ENCODE data around the gene ARHGAP35.
"Not testable (repeated sequence)": the region's sequence is repeated elsewhere in the genome, so short reads cannot be mapped to it uniquely, and the experiment has no call there.

The ARHGAP35 gene

GRCh38 chr19:46860846-46861690, at the start of gene ARHGAP35:
Gene ARHGAP35 (plus strand): TSS chr19:46860997. CDS start chr19:46918676, 57,679 bp downstream.
- peak; percentile 72 for DNase-seq (ENCODE audit: low read depth)

GRCh38 chr19:46812977-46813838, 47.6 kb upstream of the ARHGAP35 start:
- no peak for DNase-seq (ENCODE audit: low read depth)

GRCh38 chr19:46813839-46814358, 46.9 kb upstream of the ARHGAP35 start:
- no peak for DNase-seq (ENCODE audit: low read depth)

- DNase-seq (ENCODE audit: low read depth): no peak
These were observed 44.8 kb upstream of the ARHGAP35 start for GRCh38 chr19:46815833-46816627.

GRCh38 chr19:46818812-46819211, 42.0 kb upstream of the ARHGAP35 start:
- DNase-seq (ENCODE audit: low read depth): no peak

GRCh38 chr19:46821512-46822409, 39.0 kb upstream of the ARHGAP35 start:
- DNase-seq (ENCODE audit: low read depth): peak; percentile 26

- not testable (repeated sequence) for DNase-seq (ENCODE audit: low read depth)
These were observed 38.4 kb upstream of the ARHGAP35 start for GRCh38 chr19:46822410-46822787.

- DNase-seq (ENCODE audit: low read depth): no peak
These were observed 37.7 kb upstream of the ARHGAP35 start for GRCh38 chr19:46823049-46823448.

- no peak for DNase-seq (ENCODE audit: low read depth)
These were observed 35.7 kb upstream of the ARHGAP35 start for GRCh38 chr19:46824890-46825730.

GRCh38 chr19:46825731-46826055, 35.1 kb upstream of the ARHGAP35 start:
- no peak for DNase-seq (ENCODE audit: low read depth)

- DNase-seq (ENCODE audit: low read depth): peak; percentile 74
These were observed 32.3 kb upstream of the ARHGAP35 start for GRCh38 chr19:46828484-46828883.

- DNase-seq (ENCODE audit: low read depth): no peak
These were observed 29.9 kb upstream of the ARHGAP35 start for GRCh38 chr19:46830864-46831263.

GRCh38 chr19:46834121-46834520, 26.7 kb upstream of the ARHGAP35 start:
- DNase-seq (ENCODE audit: low read depth): no peak

- no peak for DNase-seq (ENCODE audit: low read depth)
These were observed 25.8 kb upstream of the ARHGAP35 start for GRCh38 chr19:46834984-46835383.

- DNase-seq (ENCODE audit: low read depth): no peak
These were observed 22.6 kb upstream of the ARHGAP35 start for GRCh38 chr19:46838160-46838559.

- DNase-seq (ENCODE audit: low read depth): no peak
These were observed 20.9 kb upstream of the ARHGAP35 start for GRCh38 chr19:46839752-46840497.

- DNase-seq (ENCODE audit: low read depth): peak; percentile 43
These were observed 20.3 kb upstream of the ARHGAP35 start for GRCh38 chr19:46840498-46840942.

GRCh38 chr19:46841458-46842083, 19.2 kb upstream of the ARHGAP35 start:
- DNase-seq (ENCODE audit: low read depth): no peak

- DNase-seq (ENCODE audit: low read depth): no peak
These were observed 18.0 kb upstream of the ARHGAP35 start for GRCh38 chr19:46842791-46843190.
